ENCODE data around the gene TOR1AIP1.
"Not testable (repeated sequence)": the region's sequence is repeated elsewhere in the genome, so short reads cannot be mapped to it uniquely, and the experiment has no call there.

The TOR1AIP1 gene, protein sequence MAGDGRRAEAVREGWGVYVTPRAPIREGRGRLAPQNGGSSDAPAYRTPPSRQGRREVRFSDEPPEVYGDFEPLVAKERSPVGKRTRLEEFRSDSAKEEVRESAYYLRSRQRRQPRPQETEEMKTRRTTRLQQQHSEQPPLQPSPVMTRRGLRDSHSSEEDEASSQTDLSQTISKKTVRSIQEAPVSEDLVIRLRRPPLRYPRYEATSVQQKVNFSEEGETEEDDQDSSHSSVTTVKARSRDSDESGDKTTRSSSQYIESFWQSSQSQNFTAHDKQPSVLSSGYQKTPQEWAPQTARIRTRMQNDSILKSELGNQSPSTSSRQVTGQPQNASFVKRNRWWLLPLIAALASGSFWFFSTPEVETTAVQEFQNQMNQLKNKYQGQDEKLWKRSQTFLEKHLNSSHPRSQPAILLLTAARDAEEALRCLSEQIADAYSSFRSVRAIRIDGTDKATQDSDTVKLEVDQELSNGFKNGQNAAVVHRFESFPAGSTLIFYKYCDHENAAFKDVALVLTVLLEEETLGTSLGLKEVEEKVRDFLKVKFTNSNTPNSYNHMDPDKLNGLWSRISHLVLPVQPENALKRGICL

DNA sequence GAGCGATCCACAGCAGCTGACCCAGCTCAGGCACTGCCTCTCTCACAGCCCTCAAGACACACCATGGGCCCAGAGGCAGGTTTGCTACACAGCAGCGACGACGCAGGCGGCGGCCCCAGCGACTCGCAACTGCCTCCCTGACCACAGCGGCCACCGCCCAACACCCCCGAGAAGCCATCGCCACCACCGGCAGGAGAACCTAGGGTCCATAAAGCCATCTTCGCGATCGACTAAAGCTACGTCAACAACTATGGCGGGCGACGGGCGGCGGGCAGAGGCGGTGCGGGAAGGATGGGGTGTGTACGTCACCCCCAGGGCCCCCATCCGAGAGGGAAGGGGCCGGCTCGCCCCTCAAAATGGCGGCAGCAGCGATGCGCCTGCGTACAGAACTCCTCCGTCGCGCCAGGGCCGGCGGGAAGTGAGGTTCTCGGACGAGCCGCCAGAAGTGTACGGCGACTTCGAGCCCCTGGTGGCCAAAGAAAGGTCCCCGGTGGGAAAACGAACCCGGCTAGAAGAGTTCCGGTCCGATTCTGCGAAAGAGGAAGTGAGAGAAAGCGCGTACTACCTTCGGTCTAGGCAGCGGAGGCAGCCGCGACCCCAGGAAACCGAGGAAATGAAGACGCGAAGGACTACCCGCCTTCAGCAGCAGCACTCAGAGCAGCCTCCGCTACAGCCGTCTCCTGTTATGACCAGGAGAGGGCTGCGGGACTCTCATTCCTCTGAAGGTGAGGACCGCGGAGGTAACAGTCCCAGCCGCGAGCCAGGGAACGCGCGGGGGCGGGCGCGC, at the start of gene TOR1AIP1:
TOR1AIP1 (plus strand) TSS at position 33 of the 787 bp plus-strand sequence; CDS start at position 251, 218 bp downstream.
- DNase-seq: peak; percentile 99

DNA sequence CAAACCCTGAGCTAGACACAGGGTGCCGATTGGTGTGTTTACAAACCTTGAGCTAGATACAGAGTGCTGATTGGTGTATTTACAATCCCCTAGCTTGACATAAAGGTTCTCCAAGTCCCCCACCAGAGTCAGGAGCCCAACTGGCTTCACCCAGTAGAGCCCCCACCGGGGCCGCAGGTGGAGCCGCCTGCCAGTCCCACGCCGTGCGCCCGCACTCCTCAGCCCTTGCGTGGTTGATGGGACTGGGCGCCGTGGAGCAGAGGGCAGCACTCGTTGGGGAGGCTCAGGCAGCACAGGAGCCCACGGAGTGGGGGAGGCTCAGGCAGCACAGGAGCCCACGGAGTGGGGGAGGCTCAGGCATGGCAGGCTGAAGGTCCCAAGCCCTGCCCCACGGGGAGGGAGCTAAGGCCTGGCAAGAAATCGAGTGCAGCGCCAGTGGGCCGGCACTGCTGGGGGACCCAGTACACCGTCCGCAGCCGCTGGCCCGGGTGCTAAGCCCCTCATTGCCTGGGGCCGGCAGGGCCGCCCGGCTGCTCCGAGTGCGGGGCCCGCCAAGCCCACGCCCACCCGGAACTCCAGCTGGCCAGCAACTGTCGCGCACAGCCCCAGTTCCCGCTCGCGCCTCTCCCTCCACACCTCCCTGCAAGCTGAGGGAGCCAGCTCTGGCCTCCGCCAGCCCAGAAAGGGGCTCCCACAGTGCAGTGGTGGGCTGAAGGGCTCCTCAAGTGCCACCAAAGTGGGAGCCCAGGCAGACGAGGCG, 45.2 kb upstream of the TOR1AIP1 start:
- DNase-seq: not testable (repeated sequence)

DNA sequence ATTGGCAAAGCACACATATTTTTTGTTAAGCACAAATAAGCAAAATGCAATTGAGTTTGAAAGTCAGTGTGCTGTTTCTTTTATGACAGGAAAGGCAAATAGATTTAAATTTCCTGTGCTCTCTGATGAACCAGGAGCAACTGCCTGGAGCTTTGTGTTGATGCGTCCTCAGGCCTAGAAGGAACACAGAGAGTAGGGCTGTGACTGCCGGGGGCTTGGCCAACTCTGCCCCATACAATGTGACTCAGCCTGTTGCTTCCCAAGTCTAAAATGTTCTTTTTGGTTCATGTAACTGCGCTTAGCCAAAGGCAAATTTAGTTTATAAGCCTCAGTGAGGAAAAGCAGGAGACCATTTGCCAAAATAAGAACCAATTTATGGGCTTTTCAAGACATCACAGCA, 42.0 kb upstream of the TOR1AIP1 start:
- DNase-seq: no peak

DNA sequence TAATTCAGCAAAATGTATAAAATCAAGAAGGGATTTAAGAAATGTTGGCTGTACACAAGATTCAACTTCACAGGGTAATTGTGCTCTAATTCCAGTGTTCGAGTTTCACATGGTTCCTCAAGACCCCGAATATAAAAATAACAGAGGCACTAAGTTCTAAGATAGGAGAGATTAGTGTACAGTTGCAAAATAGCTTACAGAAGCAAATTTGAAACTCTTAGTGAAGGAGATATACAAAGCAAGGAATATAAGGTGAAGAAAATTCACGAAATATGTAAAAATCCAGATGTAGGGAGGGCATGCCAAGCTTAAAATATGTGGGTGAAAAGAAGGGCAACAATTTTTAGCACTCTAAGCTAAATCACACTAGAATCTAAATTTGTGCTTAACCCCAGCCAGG, 33.9 kb upstream of the TOR1AIP1 start:
- DNase-seq: no peak

DNA sequence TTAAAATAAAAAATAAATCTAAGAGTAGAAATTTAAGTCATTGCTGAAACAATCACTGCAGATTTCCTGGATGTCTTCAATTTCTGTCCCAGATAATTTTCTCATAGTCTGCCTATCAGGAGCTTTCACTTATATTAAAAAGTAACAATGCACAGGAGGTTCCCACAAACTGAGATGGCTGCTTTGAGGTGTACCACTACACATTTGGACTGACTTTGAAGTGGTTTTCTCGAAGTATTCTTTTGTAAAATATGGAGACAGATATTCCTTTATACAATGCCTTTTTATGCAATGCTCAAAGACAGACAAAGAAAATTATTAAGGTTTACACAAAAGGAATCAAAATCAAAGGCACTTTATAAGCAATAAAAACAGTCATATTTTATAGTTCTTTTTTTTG, 29.0 kb upstream of the TOR1AIP1 start:
- DNase-seq: no peak

DNA sequence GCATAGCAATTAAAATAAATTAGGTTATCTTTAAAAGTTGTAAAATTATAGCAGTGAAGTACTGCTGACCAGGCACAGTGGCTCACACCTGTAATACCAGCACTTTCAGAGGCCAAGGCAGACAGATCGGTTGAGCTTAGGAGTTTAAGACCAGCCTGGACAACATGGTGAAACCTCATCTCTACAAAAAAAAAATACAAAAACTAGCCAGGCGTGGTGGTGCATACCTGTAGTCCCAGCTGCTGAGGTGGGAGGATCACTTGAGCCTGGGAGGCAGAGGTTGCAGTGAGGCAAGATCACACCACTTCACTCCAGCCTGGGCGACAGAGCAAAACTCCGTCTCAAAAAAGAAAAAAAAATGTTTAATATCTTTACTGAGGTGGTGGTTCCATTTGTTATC, 26.3 kb upstream of the TOR1AIP1 start:
- not testable (repeated sequence) for DNase-seq

DNA sequence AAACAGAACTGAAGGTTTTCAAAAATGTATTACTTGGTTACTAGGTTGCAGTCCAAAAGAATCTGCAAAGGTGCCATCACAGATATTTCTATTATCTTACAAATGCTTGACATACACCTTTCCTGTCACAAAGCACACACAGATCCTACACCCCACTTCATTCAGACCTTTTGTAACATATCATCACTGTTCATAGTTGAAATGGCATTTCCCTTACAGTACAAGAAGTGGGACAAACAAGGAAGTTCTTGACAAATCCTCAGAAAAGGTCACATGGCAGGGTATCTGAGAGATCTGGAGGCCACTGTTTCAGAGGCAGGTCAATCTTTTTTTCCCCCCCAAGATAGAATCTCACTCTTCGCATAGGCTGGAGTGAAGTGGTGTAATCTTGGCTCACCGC, 25.8 kb upstream of the TOR1AIP1 start:
- no peak for DNase-seq

DNA sequence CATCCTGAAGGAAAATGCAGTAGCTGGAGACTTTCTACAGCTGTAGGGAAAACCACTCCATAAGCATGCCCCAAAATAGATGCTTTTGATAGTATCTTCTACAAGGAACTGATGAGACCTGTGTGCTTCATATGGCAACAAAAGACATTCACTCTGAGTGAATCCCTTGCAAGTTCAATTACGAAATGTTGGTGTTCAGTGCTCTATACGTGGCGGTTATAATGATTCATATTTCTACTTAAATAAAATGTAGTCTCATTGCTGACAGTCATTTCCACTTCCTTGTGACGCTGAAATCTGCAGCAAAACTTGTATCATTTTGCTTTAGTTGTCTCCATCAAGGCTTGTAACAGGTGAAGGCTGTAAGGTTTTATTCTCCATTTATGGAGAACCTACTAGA, 25.1 kb upstream of the TOR1AIP1 start:
- no peak for DNase-seq

DNA sequence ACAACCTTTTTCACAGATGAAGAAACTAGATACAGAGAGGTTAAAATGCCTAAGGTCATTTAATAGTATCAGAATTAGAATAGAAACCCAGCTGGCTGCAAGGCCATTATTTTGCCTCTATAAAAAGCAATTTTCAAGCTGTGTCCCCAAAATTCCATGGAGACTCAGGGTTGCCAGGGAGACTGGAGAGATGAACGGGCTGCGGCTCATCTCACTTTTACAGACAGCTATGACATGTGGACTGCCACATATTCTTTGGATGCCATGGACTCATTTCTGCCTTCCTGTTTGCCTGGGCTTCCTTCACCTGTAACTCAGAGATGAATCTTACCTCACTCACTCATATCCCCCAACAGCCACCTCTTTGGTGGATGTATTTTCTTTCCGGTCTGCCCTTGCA, 21.4 kb upstream of the TOR1AIP1 start:
- DNase-seq: no peak

DNA sequence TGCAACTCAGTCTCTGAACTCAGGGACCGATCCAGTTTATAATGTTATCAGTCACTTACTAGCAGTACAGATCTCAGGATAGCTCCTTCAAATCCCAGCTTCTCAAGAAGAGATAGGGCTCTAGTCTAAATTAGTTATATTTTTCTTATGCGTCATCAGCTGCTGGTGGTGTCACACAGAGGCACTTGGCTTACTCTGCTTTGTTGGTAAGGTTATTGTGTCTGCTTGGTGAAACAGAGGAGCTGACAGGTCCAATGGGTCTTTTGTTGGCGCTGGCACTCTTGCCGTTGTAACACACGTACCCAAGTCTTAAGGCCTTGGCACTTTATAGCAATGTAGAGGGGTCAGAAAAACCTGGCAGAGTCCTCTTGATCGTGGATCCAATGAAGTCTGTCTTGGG, 16.7 kb upstream of the TOR1AIP1 start:
- DNase-seq: no peak

DNA sequence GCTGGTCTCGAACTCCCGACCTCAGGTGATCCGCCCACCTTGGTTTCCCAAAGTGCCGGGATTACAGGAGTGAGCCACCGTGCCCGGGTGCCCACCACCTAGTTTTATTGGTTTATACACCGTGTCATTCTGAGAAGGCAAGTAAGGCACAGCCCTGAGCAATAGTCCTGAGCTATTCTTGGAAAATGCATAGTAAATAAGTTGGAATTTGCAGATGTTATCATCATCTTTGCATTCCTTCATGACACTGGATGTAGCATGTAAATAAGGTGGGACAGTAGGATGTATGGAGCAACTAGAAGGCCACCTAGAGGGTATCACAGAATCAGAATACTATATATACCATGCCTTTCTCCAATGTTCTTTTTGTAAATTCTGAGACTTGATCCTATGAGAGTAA, 15.5 kb upstream of the TOR1AIP1 start:
- no peak for DNase-seq

DNA sequence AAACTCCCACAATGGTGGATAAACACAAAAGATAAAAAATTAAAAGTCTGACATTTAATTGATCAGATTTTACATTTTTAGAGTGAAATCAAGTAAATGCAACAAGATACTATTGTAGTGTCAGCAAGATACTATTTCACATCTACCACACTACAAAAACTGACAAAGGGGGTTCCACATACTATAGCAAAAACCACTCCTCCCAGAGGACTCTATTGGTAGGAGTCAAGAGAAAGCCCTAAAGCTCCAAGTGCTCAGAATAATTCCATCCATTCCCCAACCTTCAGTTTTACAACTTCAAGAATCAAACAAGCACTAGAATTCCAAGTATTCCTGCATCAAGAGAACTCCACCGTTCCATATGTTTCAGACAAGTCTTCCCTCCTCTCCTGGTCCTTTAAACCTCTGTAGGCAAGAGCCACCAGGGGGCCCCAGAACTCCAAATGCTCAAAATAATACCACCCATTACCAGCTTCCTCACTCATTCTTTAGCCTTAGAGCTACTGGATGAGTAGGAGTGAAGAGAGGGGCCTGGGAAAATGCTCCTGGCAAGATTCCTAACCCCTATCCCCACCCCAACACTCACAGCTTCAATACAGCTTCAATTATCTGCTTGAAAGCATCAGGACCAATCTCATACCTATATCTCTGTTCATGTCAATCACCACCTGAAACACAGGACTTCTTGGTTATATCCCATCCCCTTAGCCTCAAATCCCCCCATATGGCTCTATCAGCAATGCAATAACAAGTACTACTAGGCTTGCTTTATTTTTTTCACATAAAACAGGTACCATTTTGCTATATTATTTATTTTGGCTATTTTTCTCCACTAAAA, 14.4 kb upstream of the TOR1AIP1 start:
- DNase-seq: peak; percentile 63

DNA sequence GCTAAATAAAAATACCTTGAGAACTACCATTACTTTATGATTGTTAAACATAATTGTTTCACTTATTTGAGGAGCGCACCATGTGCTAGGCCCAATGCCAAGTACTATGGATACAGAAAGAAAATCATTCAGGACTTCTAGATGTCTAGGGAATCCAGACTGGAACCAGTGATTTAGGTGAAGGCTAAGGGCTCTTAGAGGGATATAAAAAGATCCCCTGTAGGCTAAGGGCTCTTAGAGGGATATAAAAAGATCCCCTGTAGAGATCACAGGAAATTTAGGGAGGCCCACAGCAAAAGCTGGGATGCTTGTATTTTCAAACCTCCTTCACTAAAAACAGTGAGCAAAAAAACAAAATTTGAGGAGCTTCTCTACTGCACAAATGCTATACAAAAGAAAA, 11.2 kb upstream of the TOR1AIP1 start:
- no peak for DNase-seq

DNA sequence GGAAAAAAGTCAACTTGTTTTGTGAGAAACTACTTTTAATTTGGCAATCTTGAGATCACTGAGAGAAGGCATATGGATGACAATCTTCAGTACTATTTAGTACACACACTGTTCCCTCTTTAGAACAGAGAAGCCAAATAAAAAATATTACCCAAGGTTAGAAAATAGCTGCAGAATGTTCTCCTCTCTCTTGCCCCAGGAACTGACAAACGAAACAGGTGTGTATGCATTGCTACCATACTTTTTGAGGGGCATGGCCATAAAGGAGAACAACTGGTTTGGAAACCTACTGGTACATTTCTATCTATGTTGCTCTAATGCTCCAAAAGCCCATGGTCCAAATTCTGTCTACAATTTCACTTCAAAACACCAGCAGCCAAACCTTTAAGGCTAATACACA, 10.1 kb upstream of the TOR1AIP1 start:
- DNase-seq: no peak

DNA sequence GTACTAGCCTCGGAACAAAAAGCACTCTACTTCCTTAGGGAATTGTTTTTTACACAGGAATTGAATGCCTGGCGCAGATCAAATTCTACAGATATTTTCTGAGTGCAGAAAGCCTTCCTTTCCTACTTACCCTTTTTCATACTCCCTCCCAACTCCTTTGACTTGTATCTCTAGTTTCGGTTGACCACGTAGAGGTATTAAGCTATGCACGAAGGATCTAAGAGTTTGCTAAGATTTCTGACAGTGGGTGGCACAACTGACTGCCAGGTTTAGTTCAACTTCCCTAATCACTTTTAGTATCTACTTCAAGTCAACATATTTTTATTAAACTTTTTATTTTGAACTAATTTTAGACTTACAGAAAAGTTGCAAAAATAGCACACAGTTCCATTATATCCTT, 9.5 kb upstream of the TOR1AIP1 start:
- no peak for DNase-seq

DNA sequence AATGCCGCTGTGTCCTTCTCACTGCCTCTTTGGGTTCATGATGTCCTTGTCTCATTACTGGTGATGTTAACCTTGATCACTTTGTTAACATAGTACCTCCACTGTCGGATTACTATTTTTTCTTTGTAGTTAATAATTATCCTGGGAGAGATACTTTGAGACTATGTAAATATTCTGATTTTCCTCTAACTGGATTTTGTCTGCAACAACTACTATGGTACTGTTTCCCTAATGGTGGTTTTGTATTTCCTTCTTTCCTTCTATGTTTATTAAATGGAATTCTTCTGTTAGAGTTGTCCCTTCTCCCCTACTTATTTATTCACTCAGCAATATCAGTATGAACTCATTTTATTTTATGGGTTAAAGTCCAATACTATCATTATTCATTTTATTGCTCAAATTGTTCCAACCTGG, 8.6 kb upstream of the TOR1AIP1 start:
- DNase-seq: no peak

DNA sequence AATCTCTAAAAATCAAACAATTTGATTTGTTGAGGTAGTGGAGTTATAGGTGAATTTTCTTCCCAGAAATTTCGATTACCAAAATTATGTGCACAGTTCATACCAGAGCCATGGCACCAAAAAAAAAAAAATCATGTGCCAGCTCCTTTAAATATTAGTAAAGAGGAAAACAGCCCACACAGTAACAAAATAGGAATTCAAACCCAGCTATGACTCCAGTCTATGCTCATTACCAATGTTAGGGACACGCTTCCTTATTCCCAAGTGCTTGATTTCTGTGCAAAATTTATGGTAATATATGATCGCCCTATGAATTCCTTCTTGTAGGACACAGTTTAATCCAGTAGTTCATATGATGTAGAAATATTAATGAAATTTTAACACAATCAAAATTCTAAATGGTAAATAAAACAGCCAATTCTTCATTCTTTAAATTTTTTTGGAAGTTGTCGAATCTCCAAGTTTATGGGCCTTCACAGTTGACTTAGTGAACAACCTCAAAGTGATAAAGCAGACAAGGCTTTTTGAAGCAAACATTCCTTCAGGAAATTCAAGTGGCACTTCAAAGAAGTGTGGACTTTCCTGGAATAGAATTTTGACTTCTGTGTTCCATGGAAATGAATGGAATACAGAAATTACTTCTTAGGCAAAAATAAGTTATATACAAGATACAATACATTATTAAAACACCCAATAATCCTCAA, 6.3 kb upstream of the TOR1AIP1 start:
- DNase-seq: no peak

DNA sequence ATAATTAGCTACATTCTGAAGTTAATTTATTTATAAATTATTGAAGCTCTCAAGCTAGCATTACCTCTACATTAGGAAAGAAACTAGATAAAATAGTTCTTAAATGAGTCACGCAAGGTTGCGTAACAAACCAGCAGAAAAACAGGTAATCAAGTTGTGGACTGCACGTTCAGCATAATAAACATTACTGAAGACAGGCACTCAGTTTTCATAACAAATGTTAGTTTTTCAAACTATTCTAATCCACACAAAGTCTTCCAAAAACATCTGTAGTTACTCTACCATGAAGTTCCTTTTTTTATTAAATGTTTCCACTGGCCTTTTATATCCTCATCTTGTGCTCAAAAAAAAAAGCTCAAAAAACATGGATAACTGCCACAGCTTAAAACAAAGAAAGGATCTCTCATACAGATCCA, 5.8 kb upstream of the TOR1AIP1 start:
- DNase-seq: no peak

DNA sequence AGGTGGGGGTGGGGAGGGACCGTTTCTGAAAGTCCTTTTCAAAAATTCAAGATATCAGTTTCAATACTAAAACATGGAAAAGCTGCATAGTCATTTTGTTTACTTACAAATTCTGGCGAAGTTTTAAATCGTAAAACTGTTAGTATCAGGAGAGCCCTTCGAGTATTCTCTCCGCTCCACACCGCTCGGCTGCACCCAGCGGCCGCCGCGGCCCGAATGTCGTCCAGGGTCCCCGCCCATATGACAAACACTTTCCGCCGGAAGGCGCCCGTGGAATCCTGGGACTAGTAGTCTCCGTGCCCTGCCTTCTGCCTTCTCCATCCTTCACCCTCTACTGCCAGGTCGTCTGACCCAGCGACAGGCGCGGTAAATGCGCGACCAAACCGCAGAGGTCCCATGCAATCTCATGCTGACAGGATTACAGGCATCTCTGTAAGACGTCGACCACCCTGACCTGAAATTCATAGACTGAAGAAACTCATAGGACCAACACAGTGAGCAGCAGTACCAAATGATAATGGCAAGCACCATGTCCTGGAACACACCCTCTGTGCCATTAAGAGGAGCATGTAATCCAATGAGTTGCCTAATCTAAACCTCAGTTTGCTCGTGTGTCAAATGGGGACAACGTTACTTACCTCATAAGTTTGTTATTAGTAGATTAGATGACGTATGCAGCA, 4.4 kb upstream of the TOR1AIP1 start, which contains the start of gene TOR1AIP2:
TOR1AIP2 (minus strand) TSS at position 218 of the 680 bp plus-strand sequence. CDS start 25,138 bp downstream, outside the sequence.
- peak; percentile 94 for DNase-seq

DNA sequence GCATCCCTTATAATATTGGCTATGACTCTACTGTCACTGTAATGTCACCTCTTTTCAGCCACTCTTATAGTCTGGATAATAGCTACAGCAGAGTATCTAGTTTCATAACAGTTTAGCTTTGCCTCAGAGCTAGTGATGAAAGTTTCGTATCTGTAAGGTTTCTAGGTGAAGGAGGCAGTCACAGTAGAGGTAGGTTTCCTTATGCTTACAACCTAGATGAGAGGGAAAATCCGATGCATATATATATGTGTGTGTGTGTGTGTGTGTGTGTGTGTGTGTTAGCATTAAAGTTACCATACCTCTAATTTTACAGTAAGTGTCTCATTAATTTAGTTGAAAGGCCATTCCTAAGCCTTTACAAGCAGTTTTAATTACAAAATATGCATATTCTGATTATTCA, 2.3 kb upstream of the TOR1AIP1 start:
- DNase-seq: no peak
